Keratinocyte (primary cell): Measurements from ENCODE around the gene NDUFC2. TPM values are rescaled to one million over a fixed set of nuclear protein-coding genes. Genes with fewer than 3 reads are reported as not detected.

Experiments used
- DNase-seq: peaks from one replicate; pipeline ENCODE4 v3.0.0-alpha.2; 2011; ENCODE audit warnings: low read depth, missing footprints, low spot score
- FAIRE-seq: peaks from 2 replicates; lab custom pipeline; 2011; peaks lifted over from hg19 to GRCh38; lab: Jason Lieb, UNC
- H2AFZ ChIP-seq: 2 replicates; pipeline ENCODE4 v1.6.0; 2012; ENCODE audit warnings: low read length, control low read depth, inconsistent platforms; ENCODE audit not compliant: control insufficient read depth
- H3K27ac ChIP-seq: 2 replicates; pipeline ENCODE4 v1.5.1; 2011; ENCODE audit warnings: low read length; ENCODE audit not compliant: control insufficient read depth, insufficient read depth
- H3K27me3 ChIP-seq: 3 replicates; pipeline ENCODE4 v1.6.0; 2011; ENCODE audit warnings: low read length; ENCODE audit not compliant: control insufficient read depth, insufficient read depth; ENCODE audit errors: extremely low read depth
- H3K36me3 ChIP-seq, 2 experiments: 2 replicates in 1 of 2; 3 replicates in 1 of 2; pipeline ENCODE4 v1.5.1; 2011; ENCODE audit warnings: low read length in 2 of 2, mild to moderate bottlenecking in 1 of 2; ENCODE audit not compliant: control insufficient read depth in 2 of 2, insufficient read depth in 2 of 2; ENCODE audit errors: extremely low read depth in 1 of 2
- H3K4me1 ChIP-seq: 3 replicates; pipeline ENCODE4 v1.5.1; 2011; ENCODE audit warnings: low read length; ENCODE audit not compliant: control insufficient read depth, insufficient read depth; ENCODE audit errors: extremely low read depth
- H3K4me2 ChIP-seq: 3 replicates; pipeline ENCODE4 v1.6.0; 2011; ENCODE audit warnings: low read depth, low read length; ENCODE audit not compliant: control insufficient read depth, insufficient read depth; ENCODE audit errors: extremely low read depth
- H3K4me3 ChIP-seq, 3 experiments: fragments of 200-600 bp in 1 of 3; sonication (generic) in 1 of 3; 2 replicates in 2 of 3; 3 replicates in 1 of 3; pipeline ENCODE4 v1.5.1; 2011 to 2016; ENCODE audit warnings: low read length in 3 of 3, mild to moderate bottlenecking in 3 of 3, control low read depth in 2 of 3, inconsistent platforms in 1 of 3, low read depth in 1 of 3, mixed read lengths in 1 of 3, mixed run types in 1 of 3, moderate library complexity in 1 of 3; ENCODE audit not compliant: control insufficient read depth in 2 of 3, insufficient read depth in 2 of 3; ENCODE audit errors: extremely low read depth in 1 of 3
- H3K79me2 ChIP-seq: 2 replicates; pipeline ENCODE4 v1.6.0; 2012; ENCODE audit warnings: low read length; ENCODE audit not compliant: control insufficient read depth, insufficient read depth
- H3K9ac ChIP-seq: 3 replicates; pipeline ENCODE4 v1.6.0; 2011; ENCODE audit warnings: low read length; ENCODE audit not compliant: control insufficient read depth, insufficient read depth; ENCODE audit errors: extremely low read depth
- H3K9me1 ChIP-seq: 3 replicates; pipeline ENCODE4 v1.6.0; 2011; ENCODE audit warnings: low read length; ENCODE audit not compliant: control insufficient read depth, insufficient read depth; ENCODE audit errors: extremely low read depth
- H3K9me3 ChIP-seq: 2 replicates; pipeline ENCODE4 v1.5.1; 2012; ENCODE audit warnings: low read depth, low read length; ENCODE audit not compliant: control insufficient read depth
- H4K20me1 ChIP-seq: 3 replicates; pipeline ENCODE4 v1.6.0; 2011; ENCODE audit warnings: low read length; ENCODE audit not compliant: control insufficient read depth, insufficient read depth; ENCODE audit errors: extremely low read depth
- CTCF ChIP-seq, 3 experiments: IDR thresholded peaks in 1 of 3; conservative IDR thresholded peaks in 1 of 3; optimal IDR thresholded peaks in 1 of 3; 2 replicates in 2 of 3; 3 replicates in 1 of 3; pipeline versions ENCODE3 to v1.5.1; 2011; ENCODE audit warnings: low read length in 3 of 3, mild to moderate bottlenecking in 3 of 3, moderate library complexity in 2 of 3, control low read depth in 1 of 3, inconsistent platforms in 1 of 3; ENCODE audit not compliant: insufficient read depth in 2 of 3; ENCODE audit errors: extremely low read depth in 1 of 3
- EZH2 ChIP-seq: IDR thresholded peaks from one replicate; pipeline ENCODE4 v1.6.1; 2012; ENCODE audit warnings: inconsistent platforms, mild to moderate bottlenecking, low read length, moderate library complexity
- dilution Hi-C: fragments of 300-500 bp; cut with MboI; formaldehyde crosslinking; loops from one replicate; pipeline ENCODE4 v1.7.0; 2020; ENCODE audit warnings: low sequenced_read_pairs; ENCODE audit not compliant: extremely low pct_ligation_motif_present
- polyA plus RNA-seq, 5 experiments: library from polyadenylated mRNA; depleted of rRNA in 3 of 5; stranded (reverse) in 3 of 5; stranded (forward) in 1 of 5; unstranded in 1 of 5; fragments of >200 nt; gene quantifications; 1 replicate in 1 of 5; 2 replicates in 3 of 5; 3 replicates in 1 of 5; pipeline versions ENCODE4 v1.2.1 to v1.2.3, GENCODE V29; 2011 to 2012; ENCODE audit warnings: missing spikeins in 2 of 5, low read depth in 1 of 5, low replicate concordance in 1 of 5

Gene NDUFC2
- polyA plus RNA-seq, 1 donor (not counting 4 experiments of a cell fraction or from before 2014, with no cell fraction given) = 150 TPM

GRCh38 chr11:78112582-78113275, 33.1 kb upstream of the NDUFC2 start:
- no peak overlapping the region for H3K4me3 ChIP-seq
- dilution Hi-C loops = no loop called here
- no peaks in the 10 kb centered on the region for H3K79me2 ChIP-seq
- H2AFZ ChIP-seq = no peak overlapping the region
- no peaks in the 10 kb centered on the region for H3K4me1 ChIP-seq
- no peaks in the 10 kb centered on the region for H3K9me3 ChIP-seq
- TF ChIP-seq EZH2 = no peak
- FAIRE-seq = no peak
- H3K36me3 ChIP-seq = peaks cover 10 to 17% of the 10 kb centered on the region in 2 experiments
- no peaks in the 10 kb centered on the region for H4K20me1 ChIP-seq
- DNase-seq = no peak
- H3K27ac ChIP-seq = no peak overlapping the region
- no peak overlapping the region for H3K9ac ChIP-seq
- H3K27me3 ChIP-seq = no peaks in the 10 kb centered on the region
- H3K4me2 ChIP-seq = no peak overlapping the region
- H3K9me1 ChIP-seq = no peaks in the 10 kb centered on the region

- TF ChIP-seq CTCF (optimal IDR thresholded peaks at IDR 0.05 in 1 of 3, IDR thresholded peaks at IDR 0.05 in 1 of 3, conservative IDR thresholded peaks at IDR 0.05 in 1 of 3; ENCODE audit: extremely low read depth in 1 of 3, insufficient read depth in 2 of 3, low read length in 3 of 3) (no peak), EZH2 (no peak)
- H3K4me2 ChIP-seq = no peak overlapping the region
- H3K36me3 ChIP-seq = peaks cover 9 to 17% of the 10 kb centered on the region in 2 experiments
- no peaks in the 10 kb centered on the region for H3K4me1 ChIP-seq
- H3K27me3 ChIP-seq = no peaks in the 10 kb centered on the region
- no peak overlapping the region for H3K4me3 ChIP-seq
- dilution Hi-C loops = no loop called here
- no peaks in the 10 kb centered on the region for H4K20me1 ChIP-seq
- no peaks in the 10 kb centered on the region for H3K9me3 ChIP-seq
- no peak overlapping the region for H2AFZ ChIP-seq
- H3K27ac ChIP-seq = no peak overlapping the region
- FAIRE-seq (no peak), DNase-seq (no peak)
- H3K79me2 ChIP-seq = no peaks in the 10 kb centered on the region
- no peak overlapping the region for H3K9ac ChIP-seq
- H3K9me1 ChIP-seq = no peaks in the 10 kb centered on the region
These were observed 31.6 kb upstream of the NDUFC2 start for GRCh38 chr11:78111298-78111697.
